Lung (tissue), 12 donors: ENCODE measurements around the gene AP4E1. TPM values are rescaled to one million over a fixed set of nuclear protein-coding genes. Genes with fewer than 3 reads are reported as not detected.

Experiments used
- ATAC-seq: fragments of 200-7000 bp; cut with Tn5 transposase; one replicate; pipeline ENCODE4 v1.9.1; 2020; ENCODE audit warnings: moderate number of reproducible peaks; ENCODE audit not compliant: insufficient read depth, low FRiP score
- DNase-seq, 3 donors: peaks; one replicate each; pipeline ENCODE4 v3.0.0-alpha.2; 2013 to 2017
- H3K27ac ChIP-seq, 2 donors: one replicate each; pipeline ENCODE4 v1.5.1; 2013; ENCODE audit warnings: mild to moderate bottlenecking in 2 of 2, moderate library complexity in 2 of 2, control low read depth in 1 of 2, inconsistent platforms in 1 of 2, low read depth in 1 of 2, low read length in 1 of 2
- H3K27me3 ChIP-seq, 3 donors: one replicate each; pipeline ENCODE4 v1.5.1; 2013; ENCODE audit warnings: low read length in 2 of 3; ENCODE audit not compliant: control insufficient read depth in 3 of 3, insufficient read depth in 3 of 3
- H3K36me3 ChIP-seq, 4 donors: one replicate each; pipeline ENCODE4 v1.5.1; 2013; ENCODE audit warnings: low read length in 4 of 4, mild to moderate bottlenecking in 1 of 4, moderate library complexity in 1 of 4; ENCODE audit not compliant: control insufficient read depth in 4 of 4, insufficient read depth in 4 of 4
- H3K4me1 ChIP-seq, 5 donors: one replicate each; pipeline ENCODE4 v1.5.1; 2013; ENCODE audit warnings: low read length in 5 of 5, mild to moderate bottlenecking in 2 of 5, moderate library complexity in 1 of 5; ENCODE audit not compliant: control insufficient read depth in 5 of 5, insufficient read depth in 5 of 5
- H3K4me3 ChIP-seq: one replicate; pipeline ENCODE4 v1.5.1; 2013; ENCODE audit warnings: mild to moderate bottlenecking, control low read depth, moderate library complexity
- H3K9ac ChIP-seq, 2 donors: one replicate each; pipeline ENCODE4 v1.5.1; 2013; ENCODE audit warnings: low read length in 2 of 2, control low read depth in 1 of 2; ENCODE audit not compliant: insufficient read depth in 1 of 2
- H3K9me3 ChIP-seq, 4 donors: one replicate each; pipeline ENCODE4 v1.5.1; 2013; ENCODE audit warnings: low read length in 3 of 4, mild to moderate bottlenecking in 1 of 4, moderate library complexity in 1 of 4; ENCODE audit not compliant: control insufficient read depth in 4 of 4, insufficient read depth in 3 of 4
- CTCF ChIP-seq: IDR thresholded peaks from 2 replicates; pipeline ENCODE4 v1.5.1; 2012; ENCODE audit warnings: mild to moderate bottlenecking; ENCODE audit errors: control extremely low read depth, extremely low read depth
- WGBS, 2 donors: extraction: QIAGEN DNeasy Blood & Tissue Kit; methylation state at CpG; one replicate each; pipeline ENCODE4 v1.1.7; 2013; 5-methylcytosine and 5-hydroxymethylcytosine counted together
- polyA plus RNA-seq, 2 donors: library from polyadenylated mRNA; stranded (reverse); fragments of 200-250 nt; gene quantifications; one replicate each; pipeline ENCODE4 v1.2.1, GENCODE V29; 2013
- total RNA-seq, 2 donors: library from RNA; depleted of rRNA in 1 of 2; stranded (reverse); fragments of >200 nt in 1 of 2; gene quantifications; one replicate each; pipeline ENCODE4 v1.2.1, GENCODE V29; 2014 to 2021
- donor health status: control.
- donor health status: control.
- donor health status: Bipolar disorder and iron deficiency.
- donor health status: healthy.
- donor health status: DM: yes; HTN: yes; CAD: no.

AP4E1 gene
- total and polyA plus RNA-seq, 4 donors, result 2.2 to 12.7 (median 6.7) TPM

DNA sequence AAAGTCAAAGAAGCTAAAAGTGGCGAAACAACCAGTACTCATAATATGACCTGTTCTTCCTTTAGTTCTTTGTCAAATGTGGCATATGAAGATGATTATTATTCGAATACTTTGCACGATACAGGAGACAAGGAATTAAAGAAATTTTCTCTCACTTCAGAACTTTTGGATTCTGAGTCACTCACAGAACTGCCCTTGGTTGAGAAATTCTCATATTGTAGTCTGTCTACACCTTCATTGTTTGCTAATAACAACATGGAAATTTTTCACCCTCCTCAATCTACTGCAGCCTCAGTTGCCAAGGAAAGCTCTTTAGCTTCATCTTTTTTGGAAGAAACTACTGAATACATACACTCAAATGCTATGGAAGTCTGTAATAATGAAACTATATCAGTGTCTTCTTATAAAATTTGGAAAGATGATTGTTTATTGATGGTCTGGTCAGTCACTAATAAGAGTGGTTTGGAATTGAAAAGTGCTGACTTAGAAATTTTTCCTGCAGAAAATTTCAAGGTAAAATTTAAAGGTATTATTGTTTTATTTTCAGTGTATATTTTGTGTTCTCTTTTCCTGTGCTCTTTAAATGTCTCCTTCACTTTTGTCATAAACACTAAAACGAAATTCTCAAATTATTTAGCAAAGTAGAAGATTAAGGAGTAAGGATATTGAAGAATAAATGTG lies 89.0 kb downstream of the AP4E1 start:
- 98 to 99% methylated on average over 4 of the region's 4 CpGs for WGBS, 2 donors
- no peaks in the 10 kb centered on the region for H3K9me3 ChIP-seq
- H3K36me3 ChIP-seq, result peaks cover 8 to 15% (median 11%) of the 10 kb centered on the region in 4 donors
- no peaks in the 10 kb centered on the region for H3K4me1 ChIP-seq
- DNase-seq (no peak), ATAC-seq (no peak)
- TF ChIP-seq CTCF, result no peak
- no peaks in the 10 kb centered on the region for H3K27me3 ChIP-seq
- H3K27ac ChIP-seq, result no peak overlapping the region
- H3K9ac ChIP-seq, result no peak overlapping the region
- no peak overlapping the region for H3K4me3 ChIP-seq

- peaks cover 5 to 19% (median 9%) of the 10 kb centered on the region in 4 donors for H3K36me3 ChIP-seq
- H3K9me3 ChIP-seq, result peaks cover 0 to 3% (median 1%) of the 10 kb centered on the region in 4 donors
- TF ChIP-seq CTCF, result no peak
- WGBS, 2 donors, result 63 to 65% methylated on average over 3 of the region's 3 CpGs
- H3K27me3 ChIP-seq, result no peaks in the 10 kb centered on the region
- ATAC-seq (no peak), DNase-seq (no peak)
- H3K4me3 ChIP-seq, result no peak overlapping the region
- no peaks in the 10 kb centered on the region for H3K4me1 ChIP-seq
- no peak overlapping the region for H3K9ac ChIP-seq
- no peak overlapping the region for H3K27ac ChIP-seq
Observed at GRCh38 chr15:51004103-51004551, 95.6 kb downstream of the AP4E1 start.

- H3K27ac ChIP-seq, result no peak overlapping the region
- TF ChIP-seq CTCF, result no peak
- no peak for DNase-seq
- ATAC-seq, result no peak
- H3K9ac ChIP-seq, result no peak overlapping the region
- H3K4me3 ChIP-seq, result no peak overlapping the region
- no peaks in the 10 kb centered on the region for H3K27me3 ChIP-seq
- H3K36me3 ChIP-seq, result peaks cover 1 to 16% (median 9%) of the 10 kb centered on the region in 4 donors
- 81 to 89% methylated on average over 1 of the region's 1 CpG for WGBS, 2 donors
- no peaks in the 10 kb centered on the region for H3K4me1 ChIP-seq
- peaks cover 0 to 3% (median 1%) of the 10 kb centered on the region in 4 donors for H3K9me3 ChIP-seq
Observed at GRCh38 chr15:51006336-51006985, 98.0 kb downstream of the AP4E1 start.
